WTC11 (cell line): ENCODE results near the gene OBP2B.

Experiments
- E2F1 ChIP-seq: sonication (generic); formaldehyde crosslinking; IDR thresholded peaks from 2 replicates; pipeline ENCODE4 v1.8.0; 2022; ENCODE audit warnings: mild to moderate bottlenecking, missing genetic modification reagents
- E2F4 ChIP-seq: sonication (generic); formaldehyde crosslinking; IDR thresholded peaks from 2 replicates; pipeline ENCODE4 v1.8.1; 2022; ENCODE audit warnings: low read depth, mild to moderate bottlenecking, moderate library complexity, missing genetic modification reagents, borderline replicate concordance
- JUN ChIP-seq: sonication (generic); formaldehyde crosslinking; IDR thresholded peaks from 2 replicates; pipeline ENCODE4 v1.8.0; 2023; ENCODE audit warnings: mild to moderate bottlenecking, missing genetic modification reagents
- MLX ChIP-seq: sonication (generic); formaldehyde crosslinking; IDR thresholded peaks from 2 replicates; pipeline ENCODE4 v1.8.1; 2023; ENCODE audit warnings: mild to moderate bottlenecking, missing genetic modification reagents, moderate library complexity
- ZNF423 ChIP-seq: fragments of 250-450 bp; sonication (Bioruptor Pico); IDR thresholded peaks from 2 replicates; pipeline ENCODE4 v2.1.2; 2022; ENCODE audit warnings: mild to moderate bottlenecking, moderate library complexity
- TF ChIP-seq, protein P1 (sequence below): fragments of 200-600 bp; IDR thresholded peaks from 2 replicates; pipeline ENCODE4 v1.8.0; 2022; ENCODE audit warnings: antibody characterized with exemption

DNA sequence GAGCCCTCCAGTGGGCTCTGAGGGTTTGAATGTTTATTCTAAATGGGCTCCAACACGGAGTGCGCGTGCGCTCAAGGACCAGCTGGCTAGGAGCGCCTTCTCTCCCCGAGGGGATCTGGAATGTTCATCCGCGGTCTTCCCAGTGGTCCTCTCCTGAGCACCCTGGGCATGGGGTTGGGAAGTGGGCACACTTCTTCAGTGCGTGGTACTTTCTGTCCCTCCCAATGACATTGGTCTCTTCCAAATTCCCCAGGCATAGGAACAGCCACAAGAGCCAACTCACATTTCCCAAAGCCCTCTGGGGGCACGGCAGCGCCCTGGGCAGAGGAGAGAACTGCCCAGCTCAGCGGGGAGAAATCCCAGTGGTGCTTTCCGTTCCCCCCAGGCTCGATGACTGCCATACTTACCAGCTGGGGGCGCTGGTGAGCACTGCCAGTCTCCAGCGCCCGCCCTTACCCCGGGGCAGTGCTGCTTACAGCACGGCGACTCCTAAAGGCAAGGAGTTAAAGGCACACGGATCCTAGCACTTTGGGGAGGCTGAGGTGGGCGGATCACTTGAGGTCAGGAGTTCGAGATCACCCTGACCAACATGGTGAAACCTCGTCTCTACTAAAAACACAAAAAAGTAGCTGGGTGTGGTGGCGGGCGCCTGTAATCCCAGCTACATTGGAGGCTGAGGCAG, 29.9 kb upstream of the OBP2B start:
- TF ChIP-seq, protein P1, sequence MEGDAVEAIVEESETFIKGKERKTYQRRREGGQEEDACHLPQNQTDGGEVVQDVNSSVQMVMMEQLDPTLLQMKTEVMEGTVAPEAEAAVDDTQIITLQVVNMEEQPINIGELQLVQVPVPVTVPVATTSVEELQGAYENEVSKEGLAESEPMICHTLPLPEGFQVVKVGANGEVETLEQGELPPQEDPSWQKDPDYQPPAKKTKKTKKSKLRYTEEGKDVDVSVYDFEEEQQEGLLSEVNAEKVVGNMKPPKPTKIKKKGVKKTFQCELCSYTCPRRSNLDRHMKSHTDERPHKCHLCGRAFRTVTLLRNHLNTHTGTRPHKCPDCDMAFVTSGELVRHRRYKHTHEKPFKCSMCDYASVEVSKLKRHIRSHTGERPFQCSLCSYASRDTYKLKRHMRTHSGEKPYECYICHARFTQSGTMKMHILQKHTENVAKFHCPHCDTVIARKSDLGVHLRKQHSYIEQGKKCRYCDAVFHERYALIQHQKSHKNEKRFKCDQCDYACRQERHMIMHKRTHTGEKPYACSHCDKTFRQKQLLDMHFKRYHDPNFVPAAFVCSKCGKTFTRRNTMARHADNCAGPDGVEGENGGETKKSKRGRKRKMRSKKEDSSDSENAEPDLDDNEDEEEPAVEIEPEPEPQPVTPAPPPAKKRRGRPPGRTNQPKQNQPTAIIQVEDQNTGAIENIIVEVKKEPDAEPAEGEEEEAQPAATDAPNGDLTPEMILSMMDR: peak; percentile 93
- TF ChIP-seq ZNF423 (peak; percentile 77), E2F4 (CRISPR knock-in tag) (no peak), JUN (CRISPR knock-in tag) (no peak), E2F1 (CRISPR knock-in tag) (no peak), MLX (CRISPR knock-in tag) (no peak)
